LNCaP clone FGC (cell line): Measurements from ENCODE around the gene ASPSCR1.

Source experiments
- DNase-seq: peaks from one replicate; pipeline ENCODE4 v3.0.0-alpha.2; 2011; ENCODE audit warnings: low read depth
- H3K4me3 ChIP-seq: 2 replicates; pipeline ENCODE4 v1.5.1; 2011; ENCODE audit warnings: mild to moderate bottlenecking, low read depth, low read length, control low read depth
- TF ChIP-seq, protein P1 (sequence below): IDR thresholded peaks from 2 replicates; pipeline ENCODE4 v1.5.1; 2012; ENCODE audit warnings: mild to moderate bottlenecking; ENCODE audit not compliant: control insufficient read depth, insufficient read depth; ENCODE audit errors: extremely low read depth

The ASPSCR1 gene

DNA sequence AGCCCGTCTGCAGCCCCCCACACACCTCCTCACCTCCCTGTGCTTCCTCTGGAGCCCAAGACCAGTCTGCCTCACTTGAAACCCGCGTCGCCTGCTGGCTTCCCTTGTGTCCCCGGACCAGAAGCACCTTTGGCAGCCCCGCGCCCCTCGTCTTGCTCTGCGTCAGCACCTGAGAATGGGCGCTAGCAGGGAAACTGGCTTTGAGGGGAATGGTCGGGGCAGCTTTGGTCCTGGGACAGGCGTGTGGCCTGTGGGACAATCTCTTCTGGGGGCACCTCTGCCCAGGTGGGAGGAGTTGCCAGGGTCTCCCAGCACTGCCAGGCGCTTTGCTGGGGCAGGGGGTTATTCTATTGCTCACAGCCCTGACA, 46.3 kb upstream of the ASPSCR1 start:
- H3K4me3 ChIP-seq: no peak overlapping the region
- TF ChIP-seq, protein P1, sequence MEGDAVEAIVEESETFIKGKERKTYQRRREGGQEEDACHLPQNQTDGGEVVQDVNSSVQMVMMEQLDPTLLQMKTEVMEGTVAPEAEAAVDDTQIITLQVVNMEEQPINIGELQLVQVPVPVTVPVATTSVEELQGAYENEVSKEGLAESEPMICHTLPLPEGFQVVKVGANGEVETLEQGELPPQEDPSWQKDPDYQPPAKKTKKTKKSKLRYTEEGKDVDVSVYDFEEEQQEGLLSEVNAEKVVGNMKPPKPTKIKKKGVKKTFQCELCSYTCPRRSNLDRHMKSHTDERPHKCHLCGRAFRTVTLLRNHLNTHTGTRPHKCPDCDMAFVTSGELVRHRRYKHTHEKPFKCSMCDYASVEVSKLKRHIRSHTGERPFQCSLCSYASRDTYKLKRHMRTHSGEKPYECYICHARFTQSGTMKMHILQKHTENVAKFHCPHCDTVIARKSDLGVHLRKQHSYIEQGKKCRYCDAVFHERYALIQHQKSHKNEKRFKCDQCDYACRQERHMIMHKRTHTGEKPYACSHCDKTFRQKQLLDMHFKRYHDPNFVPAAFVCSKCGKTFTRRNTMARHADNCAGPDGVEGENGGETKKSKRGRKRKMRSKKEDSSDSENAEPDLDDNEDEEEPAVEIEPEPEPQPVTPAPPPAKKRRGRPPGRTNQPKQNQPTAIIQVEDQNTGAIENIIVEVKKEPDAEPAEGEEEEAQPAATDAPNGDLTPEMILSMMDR: no peak
- DNase-seq: no peak

DNA sequence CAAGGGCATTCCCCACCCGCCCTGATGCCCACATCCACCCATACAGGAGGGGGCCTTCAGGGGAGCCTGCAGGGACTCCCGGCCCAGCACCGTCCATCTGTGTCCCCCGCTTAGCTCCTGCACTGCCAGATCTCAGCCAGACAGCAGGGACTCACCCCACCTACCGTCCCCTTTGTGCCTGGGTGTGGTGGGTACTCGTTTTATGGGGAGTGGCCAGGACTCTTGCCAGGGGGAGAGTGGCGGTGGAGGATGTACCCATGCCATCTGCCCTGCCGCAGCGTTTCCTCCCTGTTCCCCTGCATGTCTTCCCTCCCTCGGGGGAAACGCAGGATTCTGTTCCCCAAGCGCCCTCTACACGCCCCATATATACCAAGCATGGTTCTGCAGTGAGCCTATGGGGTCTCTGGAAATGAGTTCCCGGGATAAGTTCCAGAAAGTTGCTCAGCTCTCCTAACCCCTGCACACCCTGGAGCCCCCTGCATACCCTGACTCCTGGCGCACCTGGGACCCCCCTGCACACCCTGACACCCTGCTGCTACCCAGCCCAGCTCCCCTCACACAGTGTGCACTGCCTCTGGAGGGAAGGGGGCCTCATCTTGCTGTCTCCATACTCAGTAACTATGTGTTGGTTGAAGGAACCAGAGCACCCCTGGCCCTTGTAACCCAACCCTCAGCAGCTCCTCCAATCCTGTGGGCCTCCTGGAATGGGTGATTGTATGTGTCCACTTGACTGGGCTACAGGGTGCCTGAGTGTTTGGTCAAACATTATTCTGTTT, 45.7 kb upstream of the ASPSCR1 start:
- TF ChIP-seq, protein P1: no peak
- H3K4me3 ChIP-seq: no peak overlapping the region
- no peak for DNase-seq

DNA sequence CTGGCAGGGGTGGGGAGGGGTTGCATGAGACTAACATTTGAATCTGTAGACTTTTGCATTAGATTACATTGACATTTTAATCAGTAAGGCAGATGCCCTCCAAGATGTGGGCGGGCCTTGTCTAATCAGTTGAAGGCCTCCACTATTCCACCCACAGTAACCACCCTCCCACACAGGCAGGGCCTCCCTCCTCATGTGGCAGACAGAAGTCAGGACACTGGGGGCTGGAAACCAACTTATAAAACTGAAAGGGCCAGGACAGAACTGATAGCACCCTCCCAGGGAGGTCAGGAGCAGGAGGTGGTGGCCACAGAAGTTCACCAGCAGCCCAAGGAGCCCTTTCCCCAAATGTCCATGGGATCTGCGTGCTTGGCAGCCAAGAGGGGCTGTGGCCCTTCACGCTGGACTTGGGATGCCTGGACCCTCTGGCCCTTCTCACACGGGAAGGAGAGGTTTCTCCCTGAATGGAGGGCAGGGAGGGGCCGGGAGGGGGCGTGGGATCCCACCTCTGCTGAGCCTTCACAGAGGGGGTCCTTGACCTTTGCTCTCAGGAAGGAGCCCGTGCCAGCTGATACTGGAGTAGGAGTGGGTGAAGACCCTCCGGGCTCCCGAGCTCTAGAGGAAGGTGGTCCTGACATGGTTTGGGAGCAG, 45.0 kb upstream of the ASPSCR1 start:
- TF ChIP-seq, protein P1: no peak
- DNase-seq: no peak

DNA sequence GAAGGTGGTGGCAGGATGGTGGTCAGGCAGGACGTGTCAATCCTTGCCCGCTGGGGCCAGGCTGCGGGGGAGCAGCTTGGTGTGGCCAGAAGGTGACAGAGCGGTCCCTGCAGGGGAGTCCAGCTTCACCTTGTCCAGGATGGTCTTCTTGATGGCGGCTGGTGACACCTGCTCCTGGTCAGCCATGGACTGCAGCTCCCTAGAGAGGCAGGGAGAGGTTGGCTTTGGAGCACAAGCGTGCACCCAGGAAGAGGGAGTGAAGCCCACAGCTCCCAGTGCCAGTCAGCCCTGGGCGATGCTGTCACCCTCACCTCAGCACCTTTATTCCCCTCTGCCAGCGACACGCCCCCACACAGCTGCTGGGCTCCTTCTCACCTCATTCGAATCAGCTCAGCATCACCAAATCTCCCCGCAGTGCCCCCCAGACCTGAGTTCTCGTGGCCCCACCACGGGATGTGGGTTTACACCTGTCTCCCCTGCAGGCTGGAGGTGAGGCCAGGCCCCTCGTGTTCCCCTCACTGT, 44.2 kb upstream of the ASPSCR1 start:
- DNase-seq: no peak
- TF ChIP-seq, protein P1: no peak
- no peak overlapping the region for H3K4me3 ChIP-seq

More for the DNA sequence above, 45.0 kb upstream of the ASPSCR1 start:
- no peak overlapping the region for H3K4me3 ChIP-seq

DNA sequence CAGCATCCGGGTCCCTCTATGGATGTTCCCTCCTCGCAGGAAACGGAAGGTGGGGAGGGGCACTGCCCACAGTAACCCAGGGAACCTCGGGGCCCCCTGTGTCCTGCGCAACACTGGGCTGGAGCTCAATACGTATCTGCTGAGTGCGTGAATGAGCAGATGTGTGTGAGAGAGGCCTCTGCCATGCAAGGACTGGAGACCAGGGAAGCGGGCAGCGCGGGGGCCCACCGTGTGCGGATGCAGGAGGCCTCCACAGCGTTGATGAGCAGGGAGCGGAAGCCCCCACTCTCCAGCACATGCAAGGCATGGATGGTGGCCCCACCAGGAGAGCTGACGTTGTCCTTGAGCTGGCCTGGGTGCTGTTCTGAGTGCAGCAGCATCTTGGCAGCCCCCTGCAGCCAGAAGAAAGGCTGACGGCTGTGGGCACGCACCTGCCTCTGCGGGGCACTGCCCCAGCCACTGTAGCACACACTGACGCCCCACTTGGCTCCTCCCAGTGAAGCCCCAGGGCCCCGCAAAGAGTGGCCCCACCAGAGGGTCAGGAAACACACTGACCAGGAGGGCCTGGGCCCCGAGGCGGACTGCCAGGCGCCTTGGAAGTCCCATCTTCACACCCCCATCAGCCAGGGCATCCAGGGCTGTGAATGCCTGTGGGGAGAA, 43.2 kb upstream of the ASPSCR1 start:
- TF ChIP-seq, protein P1: no peak
- no peak for DNase-seq
- no peak overlapping the region for H3K4me3 ChIP-seq

DNA sequence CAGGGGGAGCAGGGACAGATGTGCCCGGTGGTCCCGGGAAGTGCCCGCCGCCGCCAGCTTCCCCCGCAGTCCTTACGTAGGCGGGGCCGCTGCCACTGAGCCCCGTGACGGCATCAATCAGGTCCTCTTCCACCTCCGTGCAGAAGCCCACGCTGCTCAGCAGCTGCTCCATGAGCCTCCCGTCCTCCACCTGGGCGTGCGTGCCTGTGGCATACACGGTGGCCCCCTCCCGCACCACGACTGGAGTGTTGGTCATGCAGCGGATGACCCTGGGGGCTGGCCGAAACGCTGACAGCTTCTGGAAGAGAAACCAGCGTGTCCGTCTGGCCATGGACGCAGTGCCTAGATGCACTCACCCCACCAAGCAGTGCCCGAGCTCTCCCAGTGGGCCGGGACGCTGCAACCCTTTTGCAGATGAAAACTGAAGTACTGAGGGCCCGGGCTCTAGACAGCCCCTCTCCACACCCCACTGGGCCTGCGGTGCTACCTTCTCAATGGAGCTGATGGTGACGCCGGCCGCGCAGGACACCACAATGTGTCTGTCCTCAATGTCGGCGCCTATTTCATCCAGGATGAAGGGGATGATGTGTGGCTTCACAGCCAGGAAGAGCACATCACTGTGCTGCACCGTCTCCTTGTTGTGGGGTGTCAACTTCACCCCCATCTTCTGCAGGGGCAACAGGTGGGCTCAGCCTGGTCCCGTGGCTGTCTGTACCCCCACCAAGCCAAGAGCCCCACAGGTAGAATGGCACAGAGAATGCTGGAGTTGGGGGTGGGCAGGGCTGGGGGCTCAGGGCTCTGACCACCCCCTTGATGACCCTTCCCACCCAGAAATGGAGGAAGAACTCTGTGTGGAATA, 42.4 kb upstream of the ASPSCR1 start:
- TF ChIP-seq, protein P1: no peak
- DNase-seq: no peak
- H3K4me3 ChIP-seq: no peak overlapping the region
